ENCODE measurements around the gene SLC6A20.
"Not testable (repeated sequence)": the region's sequence is repeated elsewhere in the genome, so short reads cannot be mapped to it uniquely, and the experiment has no call there.

Gene SLC6A20

DNA sequence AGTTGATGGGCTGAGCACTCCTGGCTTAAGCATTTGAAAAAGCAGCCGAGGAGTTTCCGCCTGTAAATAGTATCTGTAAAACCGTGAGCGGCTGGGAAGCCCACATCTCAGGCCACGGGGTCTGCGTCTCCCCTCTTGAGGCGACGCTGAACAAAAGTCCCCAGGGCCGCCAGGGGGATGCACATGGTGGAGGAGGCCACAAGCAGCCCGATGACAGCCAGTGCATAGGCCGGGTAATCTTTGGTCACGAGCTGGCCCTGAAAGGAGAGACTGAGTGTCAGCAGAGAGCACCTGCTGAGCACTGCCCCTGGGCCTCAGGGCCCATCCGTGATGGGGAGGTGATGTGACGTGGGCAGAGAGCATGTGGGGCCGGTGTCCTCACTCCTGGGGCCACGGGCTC lies 37.5 kb downstream of the SLC6A20 start:
- DNase-seq (ENCODE audit: low read depth, low spot score): no peak

- not testable (repeated sequence) for DNase-seq (ENCODE audit: low read depth, low spot score)
These were observed 39.2 kb downstream of the SLC6A20 start for GRCh38 chr3:45757141-45757540.

GRCh38 chr3:45756055-45756454 lies 40.3 kb downstream of the SLC6A20 start:
- DNase-seq (ENCODE audit: low read depth, low spot score): peak; percentile 24

GRCh38 chr3:45754461-45754860 lies 41.9 kb downstream of the SLC6A20 start:
- no peak for DNase-seq (ENCODE audit: low read depth, low spot score)

DNA sequence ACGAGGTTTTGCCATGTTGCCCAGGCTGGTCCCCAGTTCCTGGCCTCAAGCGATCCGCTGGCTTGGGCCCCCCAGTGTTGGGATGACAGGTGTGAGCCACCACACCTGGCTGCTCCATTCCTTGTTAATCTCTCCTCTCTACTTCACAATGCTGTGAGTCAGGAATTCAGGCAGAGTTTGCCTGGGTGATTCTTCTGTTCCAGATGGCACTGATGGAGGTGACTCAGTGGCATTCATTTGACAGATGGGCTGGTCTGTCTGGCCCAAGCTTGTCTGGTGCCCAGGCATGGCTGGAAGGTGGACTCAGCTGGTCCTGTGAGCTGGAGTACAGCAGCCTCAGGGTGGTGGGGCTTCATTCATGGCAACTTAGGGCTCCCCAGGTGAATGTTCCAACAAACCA lies 43.2 kb downstream of the SLC6A20 start:
- no peak for DNase-seq (ENCODE audit: low read depth, low spot score)

DNA sequence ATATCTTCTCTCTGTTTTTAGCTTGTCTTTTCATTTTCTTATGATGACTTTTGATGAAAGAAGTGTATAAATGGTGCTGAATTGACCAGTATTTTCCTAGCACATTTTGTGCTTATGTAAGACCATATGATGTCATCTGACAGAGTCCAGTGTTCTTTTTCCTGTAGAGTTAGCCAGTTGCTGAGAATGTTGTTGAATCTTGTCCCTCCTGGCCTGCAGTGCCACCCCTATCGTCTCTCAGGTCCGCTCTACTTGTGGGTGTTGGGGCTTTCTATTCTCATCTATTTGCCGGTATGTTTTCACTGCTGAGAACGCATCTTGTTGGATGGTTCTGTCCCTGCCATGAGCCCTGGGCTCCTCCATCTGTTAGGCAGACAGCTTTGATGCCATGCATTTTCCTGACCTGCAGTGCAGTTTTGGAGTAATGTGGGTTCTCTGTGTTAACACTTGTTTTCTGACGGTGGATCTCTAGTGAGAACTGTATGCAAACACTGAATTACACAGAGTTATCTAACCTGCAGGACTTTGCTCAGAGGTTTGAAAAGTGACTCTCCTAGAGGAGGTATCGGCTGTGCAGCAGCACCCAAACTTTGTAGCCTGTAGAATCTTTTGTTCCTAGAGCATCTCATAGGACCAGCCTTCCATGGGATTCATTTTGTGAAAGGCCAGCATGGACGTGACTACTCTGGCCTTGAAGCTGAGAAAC lies 44.6 kb downstream of the SLC6A20 start:
- DNase-seq (ENCODE audit: low read depth, low spot score): no peak

DNA sequence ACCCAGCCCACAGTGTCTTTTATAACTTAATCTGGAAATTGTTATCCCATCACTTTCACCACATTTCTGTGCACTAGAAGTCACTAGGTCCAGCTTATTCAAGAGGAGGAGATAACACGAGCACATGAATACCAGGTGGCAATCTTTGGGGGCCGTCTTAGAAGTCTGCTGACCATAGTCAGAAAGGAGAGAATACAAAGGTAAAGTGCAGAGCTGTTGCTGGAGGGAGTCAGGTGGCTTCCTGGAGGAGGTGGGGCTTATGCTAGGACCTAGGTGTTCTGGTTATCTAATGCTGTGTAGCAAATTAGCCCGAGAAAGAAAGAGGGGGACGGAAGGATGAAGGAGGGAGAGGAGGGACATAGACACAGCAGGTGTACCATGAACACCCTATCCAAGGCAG lies 46.5 kb downstream of the SLC6A20 start:
- no peak for DNase-seq (ENCODE audit: low read depth, low spot score)

DNA sequence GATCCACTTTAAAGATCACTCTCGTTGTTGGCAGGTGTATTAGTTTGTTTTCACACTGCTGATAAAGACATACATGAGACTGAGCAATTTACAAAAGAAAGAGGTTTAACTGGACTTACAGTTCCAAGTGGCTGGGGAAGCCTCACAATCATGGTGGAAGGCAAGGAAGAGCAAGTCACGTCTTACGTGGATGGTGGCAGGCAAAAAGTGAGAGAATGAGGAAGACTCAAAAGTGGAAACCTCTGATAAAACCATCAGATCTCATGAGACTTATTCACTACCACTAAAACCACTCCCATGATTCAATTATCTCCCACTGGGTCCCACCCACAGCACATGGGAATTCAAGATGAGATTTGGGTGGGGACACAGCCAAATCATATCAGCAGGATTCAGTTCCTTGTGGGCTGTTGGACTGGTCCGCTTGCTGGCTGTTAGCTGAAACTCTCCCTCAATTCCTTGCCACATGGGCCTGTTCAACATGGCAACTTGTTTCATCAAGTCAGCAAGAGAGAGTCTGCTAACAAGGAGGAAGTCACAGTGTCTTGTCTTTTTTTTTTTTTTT lies 47.2 kb downstream of the SLC6A20 start:
- DNase-seq (ENCODE audit: low read depth, low spot score): not testable (repeated sequence)

DNA sequence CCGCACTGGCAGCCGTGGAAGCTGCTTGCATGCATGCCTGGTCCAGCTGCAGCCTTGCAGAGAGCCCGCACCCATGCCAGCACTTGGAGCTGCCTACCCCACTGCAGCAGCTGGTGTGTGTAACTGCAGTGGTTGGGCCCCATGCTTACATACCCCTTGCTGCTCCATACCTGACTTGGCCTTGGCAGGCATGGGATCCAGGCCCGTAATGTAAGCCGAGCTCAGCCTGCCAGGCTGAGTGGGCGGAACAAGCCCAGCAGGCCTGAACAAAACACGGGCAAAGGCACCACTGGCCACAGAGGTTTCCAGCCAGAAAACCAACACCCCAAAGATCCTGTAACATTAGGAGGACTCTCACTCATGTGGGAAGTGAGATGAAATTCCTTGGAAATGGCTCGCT lies 48.3 kb downstream of the SLC6A20 start:
- no peak for DNase-seq (ENCODE audit: low read depth, low spot score)

DNA sequence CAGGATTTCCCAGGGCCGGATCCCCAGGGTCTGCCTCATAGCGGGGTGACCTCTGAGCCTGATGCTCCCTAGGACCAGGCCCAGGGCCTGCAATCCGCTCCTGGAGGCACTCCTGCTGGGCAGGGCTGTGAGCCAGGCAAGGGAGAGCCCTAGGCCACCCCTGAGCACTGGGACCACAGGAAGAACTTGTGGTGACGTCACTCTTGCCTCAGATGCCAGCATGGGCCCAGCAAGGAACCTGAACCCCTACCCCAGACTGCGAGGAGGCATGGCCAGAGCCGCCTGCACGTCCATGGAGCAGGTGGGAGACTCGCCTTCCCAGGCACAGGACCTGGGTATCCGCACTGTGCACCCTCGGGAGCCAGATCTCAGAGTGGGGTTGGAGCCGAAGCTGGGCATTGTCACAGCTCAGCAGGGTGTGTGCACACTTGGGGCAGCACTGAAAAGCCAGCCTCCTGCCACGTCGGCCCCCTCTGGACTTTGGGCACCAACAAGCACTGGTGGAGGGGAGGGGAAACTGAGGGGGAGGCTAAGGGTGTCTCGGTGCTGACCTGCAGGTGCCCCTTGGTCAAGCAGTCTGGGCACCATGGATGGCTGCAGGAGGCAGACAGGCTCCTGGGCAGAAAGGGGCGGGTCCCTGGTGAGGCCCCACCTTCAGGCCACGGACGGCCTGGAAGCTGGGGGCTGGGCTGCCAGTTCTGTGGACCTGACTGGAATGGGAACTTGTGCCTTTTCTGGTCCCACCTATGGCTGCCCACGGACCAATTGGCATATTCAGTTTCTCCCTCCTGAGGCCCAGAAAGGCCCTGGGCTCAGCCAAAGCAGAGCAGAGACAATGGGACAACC lies 49.3 kb downstream of the SLC6A20 start:
- no peak for DNase-seq (ENCODE audit: low read depth, low spot score)

GRCh38 chr3:45746165-45746776 lies 50.1 kb downstream of the SLC6A20 start:
- DNase-seq (ENCODE audit: low read depth, low spot score): no peak

GRCh38 chr3:45742461-45743089 lies 53.8 kb downstream of the SLC6A20 start:
- DNase-seq (ENCODE audit: low read depth, low spot score): no peak

GRCh38 chr3:45741742-45742460 lies 54.4 kb downstream of the SLC6A20 start:
- DNase-seq (ENCODE audit: low read depth, low spot score): no peak

DNA sequence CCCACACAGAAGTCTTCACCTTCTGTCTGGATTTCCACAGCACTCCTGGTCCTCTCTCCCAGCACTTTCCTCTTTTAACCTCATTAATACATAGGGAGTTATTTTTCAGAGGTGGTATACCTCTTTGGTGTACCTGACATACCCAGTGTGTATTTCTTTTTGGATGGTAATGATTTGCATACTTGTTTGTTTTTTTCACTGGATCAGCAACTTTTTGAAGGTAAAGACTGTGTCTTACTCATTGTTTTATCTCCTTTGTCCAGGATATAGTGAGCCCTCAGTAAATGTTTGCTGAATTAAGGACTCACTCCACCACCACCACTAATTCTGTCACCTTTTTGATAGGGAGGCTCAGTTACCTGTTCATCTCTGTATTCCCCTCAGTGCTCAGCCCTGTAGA lies 55.1 kb downstream of the SLC6A20 start:
- DNase-seq (ENCODE audit: low read depth, low spot score): no peak

- DNase-seq (ENCODE audit: low read depth, low spot score): no peak
These were observed 56.3 kb downstream of the SLC6A20 start for GRCh38 chr3:45739991-45740390.

GRCh38 chr3:45737234-45737633 lies 59.1 kb downstream of the SLC6A20 start:
- DNase-seq (ENCODE audit: low read depth, low spot score): no peak

DNA sequence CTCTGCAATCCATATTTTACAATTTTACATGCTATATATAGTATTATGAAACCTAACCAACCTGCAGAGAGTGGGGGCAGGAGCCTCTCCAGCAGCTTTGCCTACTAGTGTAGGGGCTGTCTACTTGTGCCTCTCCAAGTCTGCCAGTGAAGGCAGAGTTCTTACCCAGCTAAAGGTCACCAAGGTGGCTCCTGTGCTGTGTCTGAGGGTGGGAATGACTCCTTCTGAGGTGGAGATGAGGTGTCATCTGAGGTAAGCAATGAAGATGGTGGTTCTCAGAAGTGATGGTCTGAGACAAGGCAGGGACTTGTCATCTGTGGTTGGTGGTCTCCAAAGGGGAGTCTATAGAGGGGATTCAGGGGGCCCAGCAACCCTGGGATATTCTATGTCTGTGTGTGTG lies 59.6 kb downstream of the SLC6A20 start:
- no peak for DNase-seq (ENCODE audit: low read depth, low spot score)

GRCh38 chr3:45730409-45731154 lies 65.8 kb downstream of the SLC6A20 start:
- DNase-seq (ENCODE audit: low read depth, low spot score): no peak

DNA sequence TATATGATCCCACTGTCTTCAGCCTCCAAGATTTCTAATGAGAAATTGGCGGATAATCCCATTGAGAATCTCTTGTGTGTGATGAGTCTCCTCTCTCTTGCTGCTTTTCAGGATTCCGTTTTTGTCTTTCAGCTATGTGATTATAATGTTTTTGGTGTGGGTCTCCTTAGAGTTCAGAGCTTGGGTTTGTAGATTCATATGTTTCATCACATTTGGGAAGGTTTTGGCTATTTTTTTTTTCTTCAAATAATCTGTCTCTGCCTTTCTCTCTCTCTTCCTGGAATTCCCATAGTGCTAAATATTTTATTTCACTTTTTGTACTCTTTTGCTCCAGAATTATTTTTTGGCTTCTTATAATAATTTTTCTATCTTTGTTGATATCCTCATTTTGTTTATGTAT lies 66.7 kb downstream of the SLC6A20 start:
- DNase-seq (ENCODE audit: low read depth, low spot score): no peak

GRCh38 chr3:45724911-45725310 lies 71.4 kb downstream of the SLC6A20 start:
- DNase-seq (ENCODE audit: low read depth, low spot score): no peak

All from ELF-1 (cell line).